Stimulated activated CD8-positive, alpha-beta memory T cell treated with anti-CD3 and anti-CD28 coated beads, Interleukin-7, amount 100 ng/mL, for 4 hours (primary cell): Measurements from ENCODE around the gene CYB561D2.

Source experiments
- DNase-seq, 2 donors: peaks; one replicate each; pipeline ENCODE4 v3.0.0-alpha.2; 2020; ENCODE audit warnings: low read depth in 2 of 2

Gene CYB561D2

DNA sequence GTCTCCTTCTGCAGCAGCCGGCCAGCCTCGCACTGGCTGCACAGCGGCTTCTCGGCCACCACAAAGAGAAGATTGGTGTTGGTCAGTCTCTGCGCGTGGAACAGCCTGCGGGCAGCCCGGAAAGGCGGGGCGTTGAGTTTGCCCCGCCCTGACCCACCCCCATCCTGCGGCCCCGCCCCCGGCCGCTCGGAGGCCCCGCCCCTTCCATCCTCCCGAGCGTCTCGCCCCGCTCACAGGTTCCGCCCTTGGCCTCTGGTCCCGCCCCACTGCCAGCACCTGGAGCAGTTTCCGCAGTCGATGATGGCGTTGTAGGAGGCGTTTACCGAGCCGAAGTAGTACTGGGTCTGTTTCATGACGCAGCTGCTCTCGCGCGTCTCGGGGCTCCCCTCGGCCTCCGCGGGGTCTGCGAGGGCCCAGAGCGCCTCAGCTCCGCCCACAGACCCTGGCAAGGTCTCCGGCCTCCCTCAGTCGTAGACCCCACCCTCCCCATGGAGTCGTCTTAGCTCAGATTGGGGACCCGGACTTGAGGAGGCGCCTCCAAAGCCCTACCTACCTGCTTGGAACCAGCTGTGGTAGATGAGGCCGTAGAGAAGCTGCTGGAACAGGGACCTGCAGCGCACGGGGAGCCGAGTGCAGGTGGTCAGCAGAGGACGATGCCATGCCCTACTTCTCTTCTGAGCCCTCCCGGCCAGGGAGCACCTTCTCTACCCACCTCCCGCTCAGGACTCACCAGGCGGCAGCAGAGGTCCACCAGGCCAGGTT is 14.6 kb downstream of the CYB561D2 start:
- DNase-seq: peak; percentile 89 to 90

DNA sequence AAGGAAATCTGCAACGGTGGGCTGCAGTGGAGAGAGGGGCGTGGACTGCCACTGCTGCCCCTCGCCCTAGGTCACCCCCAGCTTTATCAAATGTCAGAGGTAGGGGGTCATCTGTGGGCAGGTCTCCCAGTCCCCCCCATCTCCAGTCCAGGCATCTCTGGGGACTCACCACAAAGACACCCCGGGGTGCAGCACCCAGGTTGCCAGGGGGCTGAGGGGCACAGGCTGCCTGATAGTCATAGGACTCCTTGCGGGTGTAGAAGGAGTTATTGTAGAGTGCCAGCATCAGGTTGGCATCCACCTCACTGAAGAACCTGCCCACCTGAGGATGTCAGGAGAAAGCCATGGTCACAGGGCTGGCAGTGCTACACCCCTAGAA is 15.2 kb downstream of the CYB561D2 start:
- DNase-seq: no peak

DNA sequence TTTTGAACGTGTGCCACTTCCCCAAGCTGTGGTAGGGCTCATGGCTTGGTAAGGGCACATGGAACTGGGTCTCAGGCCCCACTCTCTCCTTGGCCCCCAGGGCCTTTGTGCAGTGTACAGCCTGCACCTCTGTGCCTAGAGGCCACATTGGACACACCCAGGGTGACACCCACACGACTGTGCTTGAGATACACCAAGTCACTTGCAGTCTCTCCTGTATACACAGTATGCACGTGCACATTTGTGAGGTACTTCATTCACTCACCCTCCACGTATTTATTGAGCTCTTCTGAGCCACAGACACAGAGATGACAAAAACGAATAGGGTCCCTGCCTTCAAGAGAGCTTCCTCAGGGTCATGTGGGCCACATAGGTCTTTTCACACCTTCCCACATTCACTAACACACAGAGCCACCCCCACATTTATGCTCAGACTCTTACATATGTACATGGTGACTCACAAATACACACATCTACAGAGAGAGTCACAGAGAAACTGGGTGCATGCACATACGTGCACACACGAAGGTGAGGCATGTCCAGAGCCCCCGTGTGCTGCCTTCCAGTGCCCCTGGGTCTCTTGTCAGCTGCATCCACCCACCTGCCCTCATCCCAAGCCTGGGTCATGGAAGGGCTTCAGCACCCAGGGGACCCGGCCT is 18.5 kb downstream of the CYB561D2 start:
- no peak for DNase-seq

DNA sequence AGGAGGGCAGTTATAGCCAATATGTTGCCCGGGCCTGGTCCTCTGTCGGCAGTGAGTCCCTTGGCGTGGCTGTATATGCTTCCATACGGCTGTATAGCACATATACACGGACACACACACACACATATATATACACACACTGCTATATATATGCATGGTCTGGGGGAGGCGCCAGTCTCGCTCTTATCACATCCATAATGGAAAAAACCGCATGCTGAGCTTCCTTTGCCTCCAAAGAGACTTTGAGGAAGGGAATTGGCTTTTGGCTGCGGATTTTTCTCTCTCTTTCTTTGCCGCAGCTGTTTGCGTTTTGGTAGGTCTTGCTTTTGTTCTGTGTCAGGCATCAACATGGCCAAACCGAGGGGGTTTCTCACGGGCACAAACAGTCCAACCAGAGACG is 19.9 kb downstream of the CYB561D2 start:
- no peak for DNase-seq

DNA sequence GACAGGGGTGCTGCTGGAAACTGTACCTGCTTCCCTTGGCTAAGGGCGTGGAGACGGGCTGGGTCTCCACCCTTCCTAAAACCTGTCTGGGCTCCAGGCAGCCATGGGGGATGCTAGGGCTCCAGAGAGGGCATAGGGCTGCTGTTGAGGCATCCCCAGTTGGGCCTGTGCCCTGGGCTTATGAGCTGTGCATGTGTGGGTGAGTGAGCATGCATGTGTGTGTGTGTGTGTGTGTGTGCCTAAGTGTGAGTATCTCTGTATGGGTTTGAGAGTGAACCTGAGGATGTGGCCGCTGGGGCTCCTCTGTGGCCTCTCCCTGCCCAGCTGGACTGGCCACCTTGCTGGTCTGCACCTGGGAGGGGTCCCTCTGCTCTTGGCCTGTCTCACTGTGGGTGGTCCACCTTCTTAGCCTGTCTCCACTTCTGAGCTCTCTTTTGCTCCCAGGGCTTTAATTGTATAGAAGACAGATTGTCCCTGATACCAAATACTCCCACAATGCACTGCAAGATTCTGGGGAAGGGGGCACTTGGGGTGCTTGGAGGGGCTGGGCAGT is 20.5 kb downstream of the CYB561D2 start:
- DNase-seq: no peak

DNA sequence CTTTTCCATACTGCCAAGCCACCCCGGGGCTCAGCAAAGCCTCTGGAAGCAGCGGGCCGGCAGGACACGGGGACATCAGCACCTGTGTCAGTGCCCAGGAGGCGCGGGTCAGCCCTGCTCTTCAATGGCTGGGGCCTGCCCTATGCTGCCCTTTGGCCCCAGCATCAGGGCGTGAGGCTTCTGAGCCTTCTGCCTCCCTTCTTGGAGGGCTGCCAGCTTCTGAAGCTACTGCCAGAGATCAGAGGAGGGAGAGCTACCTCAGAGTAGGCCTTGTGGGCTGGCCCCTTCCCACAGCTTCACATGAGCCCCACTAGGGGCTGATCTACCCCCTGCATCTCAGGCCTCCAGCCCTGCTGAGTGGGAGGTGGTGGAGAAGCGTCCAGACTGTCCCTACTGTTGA is 21.7 kb downstream of the CYB561D2 start:
- DNase-seq: no peak

DNA sequence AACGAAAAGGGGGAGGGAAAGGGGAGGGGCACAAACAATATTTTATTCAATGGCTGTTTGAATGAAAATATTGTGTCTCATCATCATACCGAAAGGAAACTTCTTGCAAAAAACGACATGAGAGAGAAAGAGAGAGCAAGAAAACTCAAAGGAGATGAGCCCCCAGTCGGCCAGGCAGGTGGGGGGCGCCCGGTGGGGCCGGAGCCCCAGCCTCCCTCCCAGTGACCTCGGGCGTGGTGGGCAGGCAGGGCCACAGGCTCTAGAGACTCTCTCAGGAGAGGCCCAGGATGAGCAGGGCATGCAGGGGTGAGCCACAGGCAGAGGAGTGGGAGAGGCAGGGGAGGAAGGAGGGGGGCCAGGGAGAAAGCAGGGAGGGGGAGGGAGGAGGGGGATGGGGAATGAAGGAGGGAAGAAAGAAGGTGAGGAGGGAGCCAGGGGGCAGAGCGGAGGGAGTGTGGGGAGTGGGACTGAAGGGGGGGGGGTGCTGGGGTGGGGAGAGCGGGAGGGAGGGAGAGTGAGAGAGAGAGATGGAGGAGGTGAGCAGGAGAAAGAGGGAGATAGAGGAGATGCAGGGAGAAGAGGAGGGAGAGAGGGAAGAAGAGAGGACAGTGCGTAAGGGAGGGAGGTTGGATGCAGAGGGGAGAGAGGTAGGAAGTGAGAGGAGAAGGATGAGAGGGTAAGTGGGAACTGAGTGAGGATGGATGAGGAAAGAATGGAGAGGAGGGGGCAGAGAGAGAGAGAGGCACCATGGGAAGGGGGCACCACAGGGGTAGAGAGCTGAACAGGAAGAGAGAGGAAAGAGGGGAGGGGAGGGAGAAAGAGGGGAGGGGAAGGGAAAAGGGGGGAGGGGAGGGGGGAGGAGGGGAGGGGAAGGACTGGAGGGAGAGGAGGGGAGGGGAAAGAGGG is 22.7 kb downstream of the CYB561D2 start:
- DNase-seq: no peak

DNA sequence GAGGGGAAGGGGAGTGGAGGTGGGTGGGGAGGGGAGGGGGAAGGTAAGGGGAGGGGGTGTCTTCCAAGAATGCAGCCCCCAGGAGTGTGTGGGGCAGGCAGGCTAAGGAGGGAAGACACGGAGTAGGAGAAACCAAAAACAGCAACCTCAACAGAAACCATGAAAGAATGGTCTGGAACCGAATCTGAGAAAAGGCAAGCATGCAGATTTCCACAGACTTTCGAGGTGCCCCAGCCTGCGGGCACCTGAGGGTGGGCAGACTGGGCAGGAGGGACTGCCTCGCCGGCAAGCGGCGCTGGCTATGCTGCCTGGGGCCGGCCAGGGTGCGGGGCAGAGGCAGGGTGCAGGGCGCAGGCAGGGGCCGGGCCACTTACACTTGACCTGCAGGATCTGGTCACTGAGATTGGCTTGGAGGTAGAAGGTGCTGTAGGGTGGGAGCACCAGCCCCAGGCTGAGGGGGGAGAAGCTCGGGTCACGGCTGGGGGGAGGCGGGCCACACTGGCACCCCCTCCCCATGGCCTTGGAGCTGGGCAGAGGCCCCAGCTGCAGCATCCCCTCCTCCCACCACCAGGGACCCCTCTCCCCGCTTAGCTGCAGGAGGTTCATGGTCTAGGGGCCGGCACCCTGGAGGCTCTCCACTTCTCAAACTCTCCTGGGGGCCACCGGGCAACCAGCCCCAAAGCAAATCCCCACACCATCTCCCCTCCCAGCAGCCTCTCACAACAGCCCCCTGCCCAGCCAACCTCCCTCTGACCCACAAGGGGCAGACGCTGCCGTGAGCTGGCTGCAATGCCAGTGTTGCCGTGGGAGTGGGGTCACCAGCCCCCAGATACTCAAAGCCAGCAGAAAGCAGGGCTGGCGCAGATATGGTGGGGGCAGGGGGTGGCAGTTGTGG is 23.9 kb downstream of the CYB561D2 start:
- no peak for DNase-seq

DNA sequence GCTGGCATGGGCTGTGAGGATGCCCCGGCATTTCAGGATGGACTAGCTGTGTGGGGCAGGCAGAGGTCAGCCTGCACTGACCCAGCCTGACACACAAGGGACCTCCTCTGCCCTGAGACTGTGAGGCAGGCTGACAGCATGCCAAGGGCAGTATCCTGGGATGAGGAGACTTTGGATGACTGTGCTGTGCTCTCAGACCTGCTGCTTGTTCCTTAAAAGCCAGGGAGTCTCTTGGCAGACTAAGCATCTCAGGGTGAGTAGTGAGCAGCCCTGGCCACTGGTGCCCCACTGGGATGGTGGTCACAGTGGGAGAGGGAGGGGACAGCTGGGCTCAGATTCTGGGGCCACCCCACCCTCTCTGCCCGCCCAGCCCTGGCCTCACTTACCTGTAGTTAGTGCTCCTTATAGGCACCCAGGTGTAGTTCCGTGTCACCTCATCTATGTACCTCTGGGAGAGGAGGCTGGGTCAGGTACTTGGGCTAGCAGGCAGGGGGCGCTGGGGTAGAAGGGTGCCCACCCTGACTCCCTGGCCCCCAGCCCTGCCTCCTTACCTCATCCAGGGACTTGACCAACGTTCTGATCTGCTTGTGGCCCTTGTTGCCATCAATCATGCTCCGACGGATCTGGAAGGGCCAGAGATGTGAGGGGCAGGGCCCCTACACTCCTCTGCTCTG is 24.7 kb downstream of the CYB561D2 start:
- no peak for DNase-seq

DNA sequence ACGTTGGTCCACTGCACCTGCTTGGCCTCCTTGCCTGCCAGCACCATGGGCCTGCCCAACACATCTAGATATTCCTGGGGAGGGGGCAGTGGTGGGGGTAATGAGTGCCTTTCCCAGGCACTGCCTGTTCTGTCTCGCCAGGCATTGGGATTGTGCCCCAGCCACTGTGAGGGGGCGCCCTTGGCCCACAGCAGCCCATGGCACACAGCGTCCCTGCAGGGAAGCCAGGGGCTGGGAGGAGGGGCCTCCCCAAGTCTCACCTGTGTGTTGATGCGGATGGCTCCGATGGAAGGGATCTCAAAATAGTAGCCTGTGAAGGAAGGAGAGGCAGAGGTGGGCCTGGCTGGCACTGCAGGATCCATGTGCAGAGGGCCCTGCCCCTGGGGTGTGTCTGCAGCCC is 27.4 kb downstream of the CYB561D2 start:
- no peak for DNase-seq

DNA sequence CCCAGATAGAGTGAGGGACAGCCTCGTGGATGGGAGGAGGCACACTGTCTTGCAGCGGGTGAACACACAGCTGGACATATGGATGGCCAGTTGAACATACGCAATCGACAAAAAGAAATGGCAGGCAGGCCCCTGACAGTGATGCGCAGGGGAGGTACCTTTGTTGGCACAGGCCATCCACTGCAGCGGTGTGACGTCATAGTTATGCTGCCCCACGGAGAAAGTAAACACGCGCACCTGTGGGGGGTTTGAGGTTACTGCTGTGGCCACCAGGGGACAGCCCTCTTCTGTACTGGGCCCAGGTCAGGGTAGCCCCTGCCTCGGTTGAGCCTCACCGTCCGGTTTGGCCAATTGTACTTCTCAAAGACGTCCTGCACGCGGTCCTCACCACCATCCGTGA is 28.1 kb downstream of the CYB561D2 start:
- DNase-seq: no peak

DNA sequence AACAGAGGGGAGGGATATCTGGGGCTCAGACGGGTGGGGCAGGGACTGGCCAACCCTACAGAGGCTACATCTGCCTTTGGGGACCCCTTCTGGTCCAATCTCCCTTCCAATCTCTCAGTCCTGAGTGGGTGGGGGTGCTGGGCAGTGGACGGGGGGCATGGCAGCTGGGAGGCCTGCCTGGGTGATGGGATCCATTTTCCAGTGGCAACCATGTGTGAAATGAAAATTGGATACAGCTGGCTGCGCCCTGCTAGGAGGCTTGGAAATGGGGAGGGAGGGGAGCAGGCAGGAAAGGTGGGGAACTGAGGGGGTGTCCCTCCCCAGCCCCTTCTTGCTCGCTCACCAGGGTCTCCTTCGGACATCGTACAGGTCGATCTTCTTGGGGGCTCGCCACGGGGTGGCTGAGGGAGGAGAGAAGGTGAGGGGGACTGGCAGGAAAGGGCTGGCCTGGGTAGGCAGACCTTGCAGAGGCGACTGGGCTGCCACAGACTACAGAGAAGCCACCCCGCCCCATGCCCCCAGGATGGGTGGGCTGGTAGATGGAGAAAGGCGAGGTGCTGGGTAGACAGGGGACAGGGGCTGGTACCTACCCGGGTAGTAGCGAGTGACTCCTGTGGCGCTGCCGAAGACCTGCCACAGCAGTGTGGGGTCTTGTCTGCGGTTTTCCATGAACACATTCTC is 29.9 kb downstream of the CYB561D2 start:
- DNase-seq: no peak

DNA sequence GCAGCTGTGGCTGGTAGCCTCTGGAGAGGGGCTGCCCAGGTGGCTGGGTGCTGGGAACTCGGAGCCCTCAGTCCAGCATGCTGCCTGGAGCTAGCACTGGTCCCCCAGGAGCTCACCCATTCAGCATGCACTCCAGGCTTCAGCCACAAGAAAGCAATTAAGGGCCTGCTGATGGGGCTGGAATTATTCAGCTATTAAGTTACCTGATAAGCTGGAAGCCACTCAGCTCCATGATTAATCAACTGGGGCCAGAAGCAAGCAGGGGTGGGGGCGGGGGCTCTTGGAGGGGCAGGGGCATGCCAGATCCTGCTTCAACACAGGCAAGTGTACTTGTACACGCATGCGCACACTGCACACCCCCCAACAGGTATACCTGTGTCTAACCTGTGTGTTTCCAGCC is 30.7 kb downstream of the CYB561D2 start:
- no peak for DNase-seq

DNA sequence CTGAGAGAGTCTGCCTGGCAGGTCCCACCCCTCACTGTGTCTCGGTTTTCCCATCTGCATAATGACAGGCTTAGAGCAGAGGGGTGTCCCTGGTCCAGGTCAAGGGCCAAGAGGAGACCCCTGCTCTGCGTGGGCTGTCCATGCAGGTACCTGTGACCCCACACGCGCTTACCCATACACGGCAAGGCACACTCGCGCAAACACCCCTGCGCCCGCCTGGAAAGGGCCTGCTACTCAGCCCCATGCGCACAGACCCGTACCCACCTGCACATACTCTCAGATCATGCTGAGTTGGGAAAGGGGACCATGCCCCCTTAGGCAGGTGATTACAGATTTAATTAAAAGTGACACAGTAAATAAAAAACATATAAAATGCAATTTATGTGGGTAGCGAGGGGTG is 32.1 kb downstream of the CYB561D2 start:
- DNase-seq: no peak

DNA sequence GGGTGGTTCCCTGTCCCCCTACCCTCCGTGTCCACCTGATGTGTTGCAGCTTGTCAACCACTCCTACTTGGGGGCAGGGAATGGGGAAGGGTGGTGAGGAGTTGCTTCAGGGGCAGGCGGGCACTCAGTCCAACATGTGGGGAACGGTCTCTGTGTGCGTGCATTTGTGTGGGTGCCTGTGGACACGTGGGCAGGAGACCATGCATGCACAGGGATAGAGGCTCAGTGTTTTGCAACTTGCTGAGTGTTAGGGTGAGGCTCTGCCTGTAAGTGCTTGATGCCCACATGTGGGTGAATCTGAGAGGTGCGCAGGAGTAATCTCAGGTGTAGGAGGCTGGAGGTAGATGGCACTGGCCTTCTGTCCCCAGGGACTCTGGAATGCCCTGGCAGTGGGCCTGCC is 33.1 kb downstream of the CYB561D2 start:
- DNase-seq: no peak

DNA sequence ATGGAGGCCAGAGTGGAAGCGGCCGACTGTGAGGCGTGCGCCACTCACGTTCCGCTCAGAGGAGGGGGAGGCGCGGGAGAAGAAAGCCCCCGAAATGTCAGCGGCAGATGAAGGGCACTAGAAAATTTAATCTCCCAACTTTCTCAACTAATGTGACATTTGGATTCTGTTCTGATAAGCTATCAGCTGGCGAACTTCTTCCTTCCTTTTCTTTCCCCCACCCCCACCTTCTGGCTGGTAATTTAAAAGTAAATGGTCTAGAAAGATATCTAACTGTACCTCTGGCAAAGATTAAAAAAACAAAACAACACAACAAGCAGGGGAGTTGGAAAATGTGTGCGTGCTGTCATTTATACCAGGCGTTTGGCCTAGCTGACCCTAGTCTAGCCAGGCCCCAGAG is 35.1 kb downstream of the CYB561D2 start:
- DNase-seq: no peak

DNA sequence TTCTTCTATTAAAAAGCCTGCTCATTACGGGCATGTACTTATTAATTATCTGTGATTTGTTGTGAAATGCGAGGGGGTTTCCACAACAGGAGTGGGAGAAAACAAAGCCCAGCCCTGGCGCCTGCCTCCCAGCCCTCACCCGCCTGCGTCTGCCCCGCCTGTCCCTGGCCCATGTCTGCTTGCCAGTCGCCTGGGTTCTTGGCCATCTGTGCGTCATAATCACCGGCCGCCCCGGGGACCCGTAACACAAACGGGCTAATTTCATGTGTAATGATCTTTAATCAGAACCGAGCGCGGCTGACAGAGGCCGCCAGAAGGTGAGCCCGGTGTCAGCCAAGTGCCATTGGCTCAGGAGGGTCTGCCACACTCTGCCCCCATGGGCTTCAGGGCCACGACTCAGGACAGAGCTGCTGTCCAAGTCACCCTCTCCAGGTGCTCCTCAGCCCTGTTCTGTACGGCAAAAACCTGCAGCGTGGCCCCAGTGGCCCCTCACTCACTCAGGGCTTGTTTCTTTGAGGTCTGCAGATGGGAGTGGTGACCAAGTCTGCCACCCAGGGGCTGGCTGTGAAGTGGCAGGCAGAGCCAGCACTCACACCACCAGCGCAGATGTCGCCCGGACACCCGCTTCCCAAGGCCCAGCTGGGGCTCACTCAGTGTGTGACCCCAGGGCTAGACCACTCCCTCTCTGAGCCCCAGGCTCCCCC is 37.5 kb downstream of the CYB561D2 start:
- no peak for DNase-seq

DNA sequence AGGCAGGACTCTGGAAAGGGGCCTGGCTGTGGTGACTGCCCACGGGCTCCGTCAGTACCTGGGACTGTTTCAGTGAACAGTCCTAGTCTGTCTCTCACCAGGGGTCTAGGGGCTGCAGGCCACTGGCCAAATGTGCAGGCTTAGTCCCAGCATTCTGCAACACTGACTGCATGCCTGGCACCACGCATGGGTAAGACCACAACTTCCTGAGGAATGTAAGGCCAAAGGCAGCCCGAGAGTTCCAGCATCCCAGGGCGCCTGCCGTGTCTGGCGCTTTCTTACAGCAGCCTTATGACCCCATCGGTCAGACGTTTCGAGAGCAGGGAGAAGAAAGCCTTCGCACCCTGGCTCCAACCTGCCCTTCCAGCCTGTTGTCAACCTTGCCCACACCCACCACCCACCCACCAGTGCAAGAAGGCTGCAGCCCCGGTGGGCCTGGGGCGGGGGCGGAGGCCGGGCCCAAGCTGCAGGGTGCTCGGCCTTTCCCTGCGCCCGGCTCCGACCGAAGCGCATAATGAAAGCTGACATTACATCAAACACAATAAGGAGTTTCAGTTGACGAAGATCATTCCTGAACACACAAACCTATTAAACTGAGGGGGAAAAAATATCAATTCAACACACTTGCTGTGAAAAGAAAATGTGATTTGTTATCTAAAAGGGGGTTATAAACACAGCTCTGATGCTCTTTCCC is 38.2 kb downstream of the CYB561D2 start:
- DNase-seq: no peak

DNA sequence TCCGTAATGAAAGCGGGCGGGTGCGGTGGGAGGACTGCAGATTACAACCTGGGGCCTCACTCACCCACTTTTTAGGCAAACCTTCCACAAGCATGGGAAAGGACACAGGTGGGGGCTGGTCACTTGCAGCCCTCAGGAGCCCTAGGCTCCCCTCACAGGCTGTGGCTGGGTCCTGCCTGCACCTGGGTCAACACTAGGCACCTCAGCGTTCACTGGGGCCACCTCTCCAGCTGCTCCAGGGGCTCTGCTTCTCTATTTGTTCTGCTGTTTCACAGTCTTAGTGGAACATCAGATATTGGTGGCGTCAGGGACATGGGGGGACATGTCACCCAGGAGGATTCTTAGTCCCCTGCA is 38.7 kb downstream of the CYB561D2 start:
- DNase-seq: no peak
